BE2C (cell line): ENCODE measurements around the gene SCUBE3.

Source experiments
- DNase-seq: peaks from one replicate; pipeline ENCODE4 v3.0.0-alpha.2; 2020
- H3K27me3 ChIP-seq: fragments of 250-450 bp; sonication (Bioruptor Pico); 2 replicates; pipeline ENCODE4 v1.5.1; 2020; ENCODE audit warnings: mild to moderate bottlenecking
- H3K36me3 ChIP-seq: fragments of 250-450 bp; sonication (Bioruptor Pico); 2 replicates; pipeline ENCODE4 v1.5.1; 2020; ENCODE audit warnings: mild to moderate bottlenecking
- H3K4me1 ChIP-seq: fragments of 250-450 bp; sonication (Bioruptor Pico); 2 replicates; pipeline ENCODE4 v1.5.1; 2020
- H3K4me3 ChIP-seq: 2 replicates; pipeline ENCODE4 v1.5.1; 2011; ENCODE audit warnings: low read depth, low read length
- H3K9me3 ChIP-seq: fragments of 250-450 bp; sonication (Bioruptor Pico); 2 replicates; pipeline ENCODE4 v1.5.1; 2020
- TF ChIP-seq, protein P1 (sequence below): IDR thresholded peaks from 2 replicates; pipeline ENCODE4 v1.5.1; 2012; ENCODE audit warnings: mild to moderate bottlenecking, low read depth, low read length

Gene SCUBE3

DNA sequence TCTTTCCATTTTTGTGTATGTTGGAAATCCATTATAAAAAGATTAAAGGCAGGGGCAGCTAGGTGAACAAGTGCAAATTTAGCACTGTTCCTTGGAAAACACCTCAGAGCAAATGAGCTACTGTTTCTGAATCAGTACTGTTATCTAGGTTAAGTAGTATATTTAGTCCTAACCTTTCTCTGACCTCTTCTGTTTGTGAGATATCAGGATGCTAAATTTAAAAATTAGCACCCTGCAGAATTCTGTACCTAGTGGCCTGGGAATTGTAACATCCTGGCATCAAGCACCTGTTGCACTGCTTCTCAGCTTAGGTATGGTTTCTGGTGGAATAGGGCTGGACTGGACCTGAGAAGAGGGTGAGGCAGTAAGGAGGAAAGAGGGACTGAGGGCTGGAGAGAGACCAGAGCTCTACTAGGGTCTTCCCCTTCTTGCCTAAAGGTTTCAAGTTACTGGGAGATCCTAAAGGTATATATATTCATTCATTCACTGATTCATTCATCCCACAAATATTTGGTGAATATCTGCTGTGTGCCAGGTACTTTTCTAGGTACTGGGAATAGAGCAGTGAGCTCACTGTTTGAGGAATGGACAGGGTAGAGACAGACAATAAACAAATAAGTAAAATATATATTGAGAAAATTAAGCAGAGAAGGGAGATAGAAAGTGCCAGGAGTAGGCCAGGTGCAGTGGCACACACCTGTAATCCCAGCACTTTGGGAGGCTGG, 51.0 kb downstream of the SCUBE3 start:
- DNase-seq: no peak
- no peaks in the 10 kb centered on the region for H3K36me3 ChIP-seq
- TF ChIP-seq, protein P1, sequence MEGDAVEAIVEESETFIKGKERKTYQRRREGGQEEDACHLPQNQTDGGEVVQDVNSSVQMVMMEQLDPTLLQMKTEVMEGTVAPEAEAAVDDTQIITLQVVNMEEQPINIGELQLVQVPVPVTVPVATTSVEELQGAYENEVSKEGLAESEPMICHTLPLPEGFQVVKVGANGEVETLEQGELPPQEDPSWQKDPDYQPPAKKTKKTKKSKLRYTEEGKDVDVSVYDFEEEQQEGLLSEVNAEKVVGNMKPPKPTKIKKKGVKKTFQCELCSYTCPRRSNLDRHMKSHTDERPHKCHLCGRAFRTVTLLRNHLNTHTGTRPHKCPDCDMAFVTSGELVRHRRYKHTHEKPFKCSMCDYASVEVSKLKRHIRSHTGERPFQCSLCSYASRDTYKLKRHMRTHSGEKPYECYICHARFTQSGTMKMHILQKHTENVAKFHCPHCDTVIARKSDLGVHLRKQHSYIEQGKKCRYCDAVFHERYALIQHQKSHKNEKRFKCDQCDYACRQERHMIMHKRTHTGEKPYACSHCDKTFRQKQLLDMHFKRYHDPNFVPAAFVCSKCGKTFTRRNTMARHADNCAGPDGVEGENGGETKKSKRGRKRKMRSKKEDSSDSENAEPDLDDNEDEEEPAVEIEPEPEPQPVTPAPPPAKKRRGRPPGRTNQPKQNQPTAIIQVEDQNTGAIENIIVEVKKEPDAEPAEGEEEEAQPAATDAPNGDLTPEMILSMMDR: no peak
- H3K9me3 ChIP-seq: no peaks in the 10 kb centered on the region
- H3K4me1 ChIP-seq: 0 out of 2 replicates have a peak, but pooled peaks cover 3% of the 10 kb centered on the region
- no peaks in the 10 kb centered on the region for H3K27me3 ChIP-seq
- no peak overlapping the region for H3K4me3 ChIP-seq

GRCh38 chr6:35265523-35265922, 51.8 kb downstream of the SCUBE3 start:
- TF ChIP-seq, protein P1: no peak
- no peaks in the 10 kb centered on the region for H3K9me3 ChIP-seq
- 0 out of 2 replicates have a peak, but pooled peaks cover 3% of the 10 kb centered on the region for H3K4me1 ChIP-seq

DNA sequence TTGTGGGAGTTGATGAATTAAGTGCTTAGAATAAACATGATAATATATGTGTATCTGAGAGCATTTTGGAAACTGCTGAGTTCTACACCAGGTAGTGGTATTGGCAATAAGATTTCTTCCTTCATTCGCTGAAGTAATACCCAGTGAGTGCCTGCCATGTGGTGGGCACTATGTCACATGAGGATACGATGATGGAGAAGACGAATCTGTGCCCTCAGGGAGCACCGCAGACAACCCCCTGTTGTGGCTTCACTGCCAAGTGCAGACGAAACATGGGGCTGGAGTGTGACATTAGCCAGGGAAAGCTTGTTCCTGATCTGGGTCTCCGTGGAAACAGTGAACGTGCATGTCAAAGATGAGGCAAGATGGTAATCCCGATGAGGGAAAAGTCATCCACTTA, 53.7 kb downstream of the SCUBE3 start:
- Histone ChIP-seq H3K4me1 (0 out of 2 replicates have a peak, but pooled peaks cover 3% of the 10 kb centered on the region), H3K36me3 (no peaks in the 10 kb centered on the region), H3K27me3 (no peaks in the 10 kb centered on the region), H3K9me3 (no peaks in the 10 kb centered on the region), H3K4me3 (no peak overlapping the region)
- DNase-seq: peak; percentile 29
- TF ChIP-seq, protein P1: no peak

More at GRCh38 chr6:35265523-35265922, 51.8 kb downstream of the SCUBE3 start:
- Histone ChIP-seq H3K27me3 (no peaks in the 10 kb centered on the region), H3K4me3 (no peak overlapping the region), H3K36me3 (no peaks in the 10 kb centered on the region)
- no peak for DNase-seq

DNA sequence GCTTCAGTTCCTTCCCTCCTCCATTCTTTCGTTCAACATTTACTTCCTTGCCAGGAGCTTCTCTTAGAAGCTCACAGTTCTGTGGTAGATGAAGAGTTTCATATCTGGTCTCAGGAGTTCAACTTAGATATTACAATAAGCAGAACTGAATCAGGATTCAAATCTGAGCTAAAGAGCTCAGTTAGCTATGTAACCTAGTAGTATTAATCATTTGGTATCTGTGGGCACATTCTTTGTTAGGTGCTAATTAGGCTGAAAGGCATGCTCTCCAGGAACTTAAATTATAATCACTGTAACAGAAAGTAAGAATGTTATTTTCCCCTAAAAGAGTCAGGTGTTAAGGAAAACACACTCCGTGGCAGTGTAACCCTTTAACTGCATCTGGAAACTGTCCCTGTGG, 54.1 kb downstream of the SCUBE3 start:
- TF ChIP-seq, protein P1: no peak

DNA sequence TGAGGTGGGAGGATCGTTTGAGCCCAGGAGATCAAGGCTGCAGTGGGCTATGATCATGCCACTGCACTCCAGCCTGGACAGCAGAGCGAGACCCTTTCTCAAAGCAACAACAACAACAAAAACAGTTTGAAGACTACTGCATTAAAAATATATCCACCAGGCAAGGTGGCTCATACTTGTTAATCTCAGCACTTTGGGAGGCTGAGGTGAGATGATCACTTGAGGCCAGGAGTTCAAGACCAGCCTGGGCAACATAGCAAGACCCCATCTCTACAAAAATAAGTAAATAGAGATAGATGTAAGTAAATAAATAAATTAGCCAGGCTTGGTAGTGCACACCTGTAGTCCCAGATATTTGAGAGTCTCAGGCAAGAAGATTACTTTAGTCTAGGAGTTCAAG, 58.2 kb downstream of the SCUBE3 start:
- Histone ChIP-seq H3K36me3 (no peaks in the 10 kb centered on the region), H3K4me1 (0 out of 2 replicates have a peak, but pooled peaks cover 3% of the 10 kb centered on the region)

More for the DNA sequence above, 54.1 kb downstream of the SCUBE3 start:
- no peak for DNase-seq
- H3K4me1 ChIP-seq: 0 out of 2 replicates have a peak, but pooled peaks cover 3% of the 10 kb centered on the region
- H3K36me3 ChIP-seq: no peaks in the 10 kb centered on the region
- no peaks in the 10 kb centered on the region for H3K9me3 ChIP-seq
- no peaks in the 10 kb centered on the region for H3K27me3 ChIP-seq
- H3K4me3 ChIP-seq: no peak overlapping the region

More for the DNA sequence above, 58.2 kb downstream of the SCUBE3 start:
- no peak for DNase-seq
- no peaks in the 10 kb centered on the region for H3K27me3 ChIP-seq
- no peak overlapping the region for H3K4me3 ChIP-seq
- TF ChIP-seq, protein P1: no peak
- H3K9me3 ChIP-seq: no peaks in the 10 kb centered on the region
